HepG2 (cell line): ENCODE measurements around the gene FAM174C. TPM values are rescaled to one million over a fixed set of nuclear protein-coding genes. Genes with fewer than 3 reads are reported as not detected.

Source experiments
- ADNP ChIP-seq: sonication (generic); formaldehyde crosslinking; IDR thresholded peaks from 2 replicates; pipeline ENCODE4 v1.4.0; 2020; ENCODE audit warnings: missing genetic modification reagents
- CEBPB ChIP-seq: IDR thresholded peaks from 2 replicates; pipeline ENCODE4 v1.6.1; 2011; ENCODE audit warnings: low read depth, low read length, improper control_type of control experiment, borderline replicate concordance
- DNMT3B ChIP-seq: conservative IDR thresholded peaks from 2 replicates; pipeline ENCODE4 v1.6.1; 2016; ENCODE audit warnings: missing biosample characterization, control low read depth
- ELF3 ChIP-seq: IDR thresholded peaks from 2 replicates; pipeline ENCODE4 v1.6.1; 2016; ENCODE audit warnings: missing genetic modification reagents, missing compliant biosample characterization
- ERF ChIP-seq: IDR thresholded peaks from 2 replicates; pipeline ENCODE4 v1.6.1; 2018; ENCODE audit warnings: missing biosample characterization, missing genetic modification reagents
- GABPA ChIP-seq, 2 experiments: IDR thresholded peaks; 2 replicates each; pipeline ENCODE4 v1.6.1; 2011 to 2016; ENCODE audit warnings: low read depth in 2 of 2, low read length in 1 of 2, missing biosample characterization in 1 of 2, missing genetic modification characterization in 1 of 2
- GATAD1 ChIP-seq: IDR thresholded peaks from 2 replicates; pipeline ENCODE4 v1.6.1; 2016; ENCODE audit warnings: missing genetic modification reagents, missing compliant biosample characterization
- HCFC1 ChIP-seq: fragments of 150-350 bp; IDR thresholded peaks from 2 replicates; pipeline ENCODE4 v1.6.1; 2014; ENCODE audit warnings: low read depth, low read length
- HMG20B ChIP-seq: conservative IDR thresholded peaks from 2 replicates; pipeline ENCODE4 v1.6.1; 2016; ENCODE audit warnings: missing genetic modification reagents, missing compliant biosample characterization
- IKZF4 ChIP-seq: sonication (generic); formaldehyde crosslinking; IDR thresholded peaks from 2 replicates; pipeline ENCODE4 v1.5.1; 2020; ENCODE audit warnings: borderline replicate concordance, mild to moderate bottlenecking, low read depth, missing genetic modification reagents; ENCODE audit errors: not compliant biosample characterization
- KDM5A ChIP-seq: fragments of 200-600 bp; sonication (generic); IDR thresholded peaks from 2 replicates; pipeline ENCODE4 v1.7.0; 2018; ENCODE audit warnings: antibody characterized with exemption, mild to moderate bottlenecking, low read length, borderline replicate concordance
- KLF11 ChIP-seq: IDR thresholded peaks from 2 replicates; pipeline ENCODE4 v1.6.1; 2016; ENCODE audit warnings: missing compliant biosample characterization
- NR2F6 ChIP-seq, 2 experiments: IDR thresholded peaks; 2 replicates each; pipeline ENCODE4 v1.6.1; 2016; ENCODE audit warnings: antibody characterized with exemption in 1 of 2, mild to moderate bottlenecking in 1 of 2
- RARA ChIP-seq: IDR thresholded peaks from 2 replicates; pipeline ENCODE4 v1.6.1; 2016; ENCODE audit warnings: missing genetic modification reagents, missing compliant biosample characterization
- RNF2 ChIP-seq: fragments of 450-650 bp; conservative IDR thresholded peaks from 2 replicates; pipeline ENCODE4 v1.6.1; 2016; ENCODE audit warnings: low read depth
- RXRA ChIP-seq: sonication (generic); formaldehyde crosslinking; IDR thresholded peaks from 2 replicates; pipeline ENCODE4 v1.5.1; 2020; ENCODE audit warnings: missing genetic modification reagents
- SP1 ChIP-seq, 2 experiments: fragments of 450-650 bp in 1 of 2; sonication (generic) in 1 of 2; formaldehyde crosslinking in 1 of 2; IDR thresholded peaks; 2 replicates each; pipeline versions ENCODE4 v1.4.0 to v1.6.1; 2016 to 2020; ENCODE audit warnings: missing genetic modification reagents in 1 of 2
- SP5 ChIP-seq: IDR thresholded peaks from 2 replicates; pipeline ENCODE4 v1.6.1; 2016; ENCODE audit warnings: low read depth, borderline replicate concordance
- SRSF1 ChIP-seq: fragments of 200-400 bp; formaldehyde crosslinking; optimal IDR thresholded peaks from 2 replicates; pipeline ENCODE3; 2017; ENCODE audit warnings: mild to moderate bottlenecking, low read depth, low read length, moderate library complexity
- TARDBP ChIP-seq: sonication (generic); formaldehyde crosslinking; IDR thresholded peaks from 2 replicates; pipeline ENCODE4 v1.8.0; 2022; ENCODE audit warnings: mild to moderate bottlenecking, missing genetic modification reagents
- TFAP4 ChIP-seq: sonication (generic); IDR thresholded peaks from 2 replicates; pipeline ENCODE4 v1.6.1; 2016; ENCODE audit warnings: low read depth, borderline replicate concordance
- TFE3 ChIP-seq: IDR thresholded peaks from 2 replicates; pipeline ENCODE4 v1.6.1; 2016
- U2AF2 ChIP-seq: fragments of 200-400 bp; formaldehyde crosslinking; IDR thresholded peaks from 2 replicates; pipeline ENCODE4 v1.6.1; 2017; ENCODE audit warnings: low read depth, mild to moderate bottlenecking, low read length
- ZNF205 ChIP-seq: IDR thresholded peaks from 2 replicates; pipeline ENCODE4 v1.6.1; 2018; ENCODE audit warnings: missing biosample characterization, missing genetic modification reagents
- ZNF263 ChIP-seq: sonication (generic); formaldehyde crosslinking; IDR thresholded peaks from 2 replicates; pipeline ENCODE4 v1.4.0; 2020; ENCODE audit warnings: missing genetic modification reagents
- ZNF331 ChIP-seq: sonication (generic); formaldehyde crosslinking; IDR thresholded peaks from 2 replicates; pipeline ENCODE4 v1.4.0; 2020; ENCODE audit warnings: missing genetic modification reagents
- ZNF552 ChIP-seq: sonication (generic); formaldehyde crosslinking; IDR thresholded peaks from 2 replicates; pipeline ENCODE4 v1.9.0; 2022; ENCODE audit warnings: missing genetic modification reagents, mild to moderate bottlenecking, borderline replicate concordance
- ZNF564 ChIP-seq: sonication (generic); formaldehyde crosslinking; IDR thresholded peaks from 2 replicates; pipeline ENCODE4 v1.8.1; 2023; ENCODE audit warnings: mild to moderate bottlenecking, missing genetic modification reagents
- ZNF605 ChIP-seq: sonication (generic); formaldehyde crosslinking; IDR thresholded peaks from 2 replicates; pipeline ENCODE4 v1.8.0; 2022; ENCODE audit warnings: mild to moderate bottlenecking, missing genetic modification reagents
- ZSCAN30 ChIP-seq: sonication (generic); formaldehyde crosslinking; IDR thresholded peaks from 2 replicates; pipeline ENCODE4 v1.5.0; 2020; ENCODE audit warnings: mild to moderate bottlenecking, missing genetic modification reagents
- polyA plus RNA-seq, 8 experiments: library from polyadenylated mRNA; depleted of rRNA in 3 of 8; stranded (reverse) in 7 of 8; unstranded in 1 of 8; fragments of >200 nt; fragmentation: Illumina TruSeq in 4 of 8; extraction: Trizol in 4 of 8; gene quantifications; 2 replicates each; pipeline versions ENCODE4 v1.2.1 to v1.2.3, GENCODE V29; 2011 to 2016; ENCODE audit warnings: low read depth in 4 of 8, missing spikeins in 1 of 8, mixed read lengths in 1 of 8; ENCODE audit not compliant: insufficient read depth in 1 of 8
- total RNA-seq, 5 experiments: library from RNA; depleted of rRNA; stranded (reverse); fragments of >200 nt; fragmentation: Illumina TruSeq; extraction: Trizol; gene quantifications; 2 replicates each; pipeline ENCODE4 v1.2.3, GENCODE V29; 2016; ENCODE audit warnings: low read depth in 1 of 5

FAM174C gene
- total and polyA plus RNA-seq, 2 of the 13 experiments (the other 11 are each of a cell fraction or from before 2014, with no cell fraction given): 19.5 to 31.3 TPM

GRCh38 chr19:1275976-1276627, 772 bp downstream of the FAM174C start (continued):
- TF ChIP-seq ERF (CRISPR knock-in tag) (peak; percentile 15; the same call in 1 of the 2 replicates), KDM5A (peak; percentile 3; the same call in 1 of the 2 replicates), SP5 (CRISPR knock-in tag) (peak; percentile 86; the same call in 1 of the 2 replicates), CEBPB (no peak), ZNF331 (CRISPR knock-in tag) (peak; percentile 6; the same call in 1 of the 2 replicates), RARA (0 out of 2 replicates have a peak, but pooled peaks have one; percentile 1), ELF3 (CRISPR knock-in tag) (0 out of 2 replicates have a peak, but pooled peaks have one; percentile 1), TFAP4 (peak; percentile 61; the same call in 1 of the 2 replicates), SRSF1 (peak; percentile 27), ZNF263 (CRISPR knock-in tag) (no peak), KLF11 (0 out of 2 replicates have a peak, but pooled peaks have one; percentile 40), ZNF564 (0 out of 2 replicates have a peak, but pooled peaks have one; percentile 38), HCFC1 (peak; percentile 1; the same call in 1 of the 2 replicates), DNMT3B (CRISPR knock-in tag) (0 out of 2 replicates have a peak, but pooled peaks have one; percentile 31), NR2F6 (IDR thresholded peaks at IDR 0.05) (no peak), NR2F6 (CRISPR knock-in tag; IDR thresholded peaks at IDR 0.05) (peak; percentile 53; the same call in 1 of the 2 replicates), GABPA (IDR thresholded peaks at IDR 0.05; ENCODE audit: low read depth, low read length) (no peak), GABPA (CRISPR knock-in tag; IDR thresholded peaks at IDR 0.05; ENCODE audit: low read depth) (peak; percentile 2; the same call in 1 of the 2 replicates), ZNF205 (CRISPR knock-in tag) (no peak), RNF2 (no peak), GATAD1 (CRISPR knock-in tag) (0 out of 2 replicates have a peak, but pooled peaks have one; percentile 8), IKZF4 (CRISPR knock-in tag) (peak; percentile 9), ZSCAN30 (CRISPR knock-in tag) (no peak), ADNP (CRISPR knock-in tag) (no peak), TFE3 (CRISPR knock-in tag) (0 out of 2 replicates have a peak, but pooled peaks have one; percentile 4), SP1 (IDR thresholded peaks at IDR 0.05) (no peak), SP1 (CRISPR knock-in tag; IDR thresholded peaks at IDR 0.05) (0 out of 2 replicates have a peak, but pooled peaks have one; percentile 3), TARDBP (0 out of 2 replicates have a peak, but pooled peaks have one; percentile 59), HMG20B (CRISPR knock-in tag) (no peak), ZNF605 (peak; percentile 63; the same call in 1 of the 2 replicates), U2AF2 (no peak), RXRA (CRISPR knock-in tag) (peak; percentile 58; the same call in 1 of the 2 replicates), ZNF552 (CRISPR knock-in tag) (0 out of 2 replicates have a peak, but pooled peaks have one; percentile 63)
